ENCODE data around the gene LRRC2.
A peak's percentile ranks its signal among the peaks of the same experiment; 100 is the strongest.
"Not testable (repeated sequence)": the region's sequence is repeated elsewhere in the genome, so short reads cannot be mapped to it uniquely, and the experiment has no call there.

LRRC2 gene

GRCh38 chr3:46553154-46553553, 12.9 kb downstream of the LRRC2 start:
- Histone ChIP-seq H3K36me3 (ENCODE audit: insufficient read depth, low read length) (peaks cover 7% of the 10 kb centered on the region; the same call in 1 of the 2 replicates), H3K9ac (ENCODE audit: low read depth, low read length) (no peak overlapping the region), H3K9me3 (ENCODE audit: control insufficient read depth, insufficient read depth, low read length) (peaks cover 13% of the 10 kb centered on the region), H3K4me1 (ENCODE audit: insufficient read depth, low read length) (peaks cover 9% of the 10 kb centered on the region)

GRCh38 chr3:46552538-46552937, 13.6 kb downstream of the LRRC2 start:
- H3K36me3 ChIP-seq (ENCODE audit: insufficient read depth, low read length) = peaks cover 7% of the 10 kb centered on the region; the same call in 1 of the 2 replicates
- H3K9ac ChIP-seq (ENCODE audit: low read depth, low read length) = no peak overlapping the region
- H3K4me1 ChIP-seq (ENCODE audit: insufficient read depth, low read length) = peaks cover 3% of the 10 kb centered on the region
- peaks cover 13% of the 10 kb centered on the region for H3K9me3 ChIP-seq (ENCODE audit: control insufficient read depth, insufficient read depth, low read length)

GRCh38 chr3:46551615-46552014, 14.5 kb downstream of the LRRC2 start:
- Histone ChIP-seq H3K36me3 (ENCODE audit: insufficient read depth, low read length) (peaks cover 7% of the 10 kb centered on the region; the same call in 1 of the 2 replicates), H3K9me3 (ENCODE audit: control insufficient read depth, insufficient read depth, low read length) (peaks cover 13% of the 10 kb centered on the region), H3K9ac (ENCODE audit: low read depth, low read length) (no peak overlapping the region), H3K4me1 (ENCODE audit: insufficient read depth, low read length) (no peaks in the 10 kb centered on the region; the same call in 1 of the 2 replicates)

- peaks cover 14% of the 10 kb centered on the region for H3K4me1 ChIP-seq (ENCODE audit: insufficient read depth, low read length)
- no peak overlapping the region for H3K9ac ChIP-seq (ENCODE audit: low read depth, low read length)
- H3K9me3 ChIP-seq (ENCODE audit: control insufficient read depth, insufficient read depth, low read length) = peaks cover 13% of the 10 kb centered on the region
- peaks cover 7% of the 10 kb centered on the region; the same call in 1 of the 2 replicates for H3K36me3 ChIP-seq (ENCODE audit: insufficient read depth, low read length)
Observed at GRCh38 chr3:46549989-46550388, 16.1 kb downstream of the LRRC2 start.

GRCh38 chr3:46549408-46549904, 16.6 kb downstream of the LRRC2 start:
- H3K9ac ChIP-seq (ENCODE audit: low read depth, low read length) = no peak overlapping the region
- peaks cover 7% of the 10 kb centered on the region; the same call in 1 of the 2 replicates for H3K36me3 ChIP-seq (ENCODE audit: insufficient read depth, low read length)
- peaks cover 18% of the 10 kb centered on the region for H3K4me1 ChIP-seq (ENCODE audit: insufficient read depth, low read length)
- H3K9me3 ChIP-seq (ENCODE audit: control insufficient read depth, insufficient read depth, low read length) = peaks cover 13% of the 10 kb centered on the region

GRCh38 chr3:46548611-46549010, 17.5 kb downstream of the LRRC2 start:
- not testable (repeated sequence) for H3K9ac ChIP-seq (ENCODE audit: low read depth, low read length)
- Histone ChIP-seq H3K4me1 (ENCODE audit: insufficient read depth, low read length) (peaks cover 18% of the 10 kb centered on the region), H3K9me3 (ENCODE audit: control insufficient read depth, insufficient read depth, low read length) (peaks cover 13% of the 10 kb centered on the region)

GRCh38 chr3:46546896-46547440, 19.1 kb downstream of the LRRC2 start:
- Histone ChIP-seq H3K9ac (ENCODE audit: low read depth, low read length) (no peak overlapping the region), H3K9me3 (ENCODE audit: control insufficient read depth, insufficient read depth, low read length) (peaks cover 13% of the 10 kb centered on the region), H3K4me1 (ENCODE audit: insufficient read depth, low read length) (peaks cover 18% of the 10 kb centered on the region), H3K36me3 (ENCODE audit: insufficient read depth, low read length) (peaks cover 7% of the 10 kb centered on the region; the same call in 1 of the 2 replicates)

More at GRCh38 chr3:46548611-46549010, 17.5 kb downstream of the LRRC2 start:
- H3K36me3 ChIP-seq (ENCODE audit: insufficient read depth, low read length) = not testable (repeated sequence)

GRCh38 chr3:46545818-46546630, 20.1 kb downstream of the LRRC2 start:
- Histone ChIP-seq H3K9ac (ENCODE audit: low read depth, low read length) (peak overlapping the region; percentile 12), H3K9me3 (ENCODE audit: control insufficient read depth, insufficient read depth, low read length) (peaks cover 13% of the 10 kb centered on the region), H3K4me1 (ENCODE audit: insufficient read depth, low read length) (peaks cover 18% of the 10 kb centered on the region), H3K36me3 (ENCODE audit: insufficient read depth, low read length) (peaks cover 2% of the 10 kb centered on the region; the same call in 1 of the 2 replicates)

- H3K9ac ChIP-seq (ENCODE audit: low read depth, low read length) = no peak overlapping the region
- peaks cover 18% of the 10 kb centered on the region for H3K4me1 ChIP-seq (ENCODE audit: insufficient read depth, low read length)
- peaks cover 13% of the 10 kb centered on the region for H3K9me3 ChIP-seq (ENCODE audit: control insufficient read depth, insufficient read depth, low read length)
- no peaks in the 10 kb centered on the region for H3K36me3 ChIP-seq (ENCODE audit: insufficient read depth, low read length)
Observed at GRCh38 chr3:46544771-46545503, 21.2 kb downstream of the LRRC2 start.

- Histone ChIP-seq H3K9me3 (ENCODE audit: control insufficient read depth, insufficient read depth, low read length) (no peaks in the 10 kb centered on the region; the same call in 1 of the 2 replicates), H3K9ac (ENCODE audit: low read depth, low read length) (no peak overlapping the region), H3K36me3 (ENCODE audit: insufficient read depth, low read length) (no peaks in the 10 kb centered on the region), H3K4me1 (ENCODE audit: insufficient read depth, low read length) (peaks cover 20% of the 10 kb centered on the region)
Observed at GRCh38 chr3:46542801-46543201, 23.3 kb downstream of the LRRC2 start.

GRCh38 chr3:46542344-46542743, 23.8 kb downstream of the LRRC2 start:
- Histone ChIP-seq H3K9me3 (ENCODE audit: control insufficient read depth, insufficient read depth, low read length) (no peaks in the 10 kb centered on the region), H3K4me1 (ENCODE audit: insufficient read depth, low read length) (peaks cover 25% of the 10 kb centered on the region), H3K36me3 (ENCODE audit: insufficient read depth, low read length) (no peaks in the 10 kb centered on the region), H3K9ac (ENCODE audit: low read depth, low read length) (no peak overlapping the region)

GRCh38 chr3:46541835-46542234, 24.3 kb downstream of the LRRC2 start:
- H3K9ac ChIP-seq (ENCODE audit: low read depth, low read length) = no peak overlapping the region
- no peaks in the 10 kb centered on the region for H3K36me3 ChIP-seq (ENCODE audit: insufficient read depth, low read length)
- peaks cover 29% of the 10 kb centered on the region for H3K4me1 ChIP-seq (ENCODE audit: insufficient read depth, low read length)
- H3K9me3 ChIP-seq (ENCODE audit: control insufficient read depth, insufficient read depth, low read length) = no peaks in the 10 kb centered on the region

GRCh38 chr3:46540550-46540949, 25.6 kb downstream of the LRRC2 start:
- H3K36me3 ChIP-seq (ENCODE audit: insufficient read depth, low read length) = no peaks in the 10 kb centered on the region
- H3K9me3 ChIP-seq (ENCODE audit: control insufficient read depth, insufficient read depth, low read length) = no peaks in the 10 kb centered on the region
- H3K9ac ChIP-seq (ENCODE audit: low read depth, low read length) = no peak overlapping the region
- peaks cover 20% of the 10 kb centered on the region for H3K4me1 ChIP-seq (ENCODE audit: insufficient read depth, low read length)

GRCh38 chr3:46539443-46540005, 26.6 kb downstream of the LRRC2 start:
- H3K36me3 ChIP-seq (ENCODE audit: insufficient read depth, low read length) = no peaks in the 10 kb centered on the region
- no peaks in the 10 kb centered on the region for H3K9me3 ChIP-seq (ENCODE audit: control insufficient read depth, insufficient read depth, low read length)
- peaks cover 12% of the 10 kb centered on the region for H3K4me1 ChIP-seq (ENCODE audit: insufficient read depth, low read length)
- no peak overlapping the region for H3K9ac ChIP-seq (ENCODE audit: low read depth, low read length)

Data from ES-I3 (cell line).